DOHH2 (cell line): ENCODE results near the gene TMEM266.

Source experiments
- H3F3A ChIP-seq: fragments of 200-600 bp; sonication (generic), shearing (Covaris generic); 2 replicates; pipeline ENCODE4 v1.6.0; 2016; ENCODE audit warnings: antibody characterized with exemption, mild to moderate bottlenecking; ENCODE audit not compliant: control insufficient read depth, insufficient read depth
- H3K27ac ChIP-seq: fragments of 200-600 bp; sonication (generic); 2 replicates; pipeline ENCODE4 v1.5.1; 2014; ENCODE audit warnings: low read depth, mild to moderate bottlenecking, low read length, moderate library complexity
- H3K27me3 ChIP-seq: fragments of 200-600 bp; sonication (generic); 2 replicates; pipeline ENCODE4 v1.6.1; 2014; ENCODE audit warnings: mild to moderate bottlenecking, low read length, mixed read lengths; ENCODE audit not compliant: control insufficient read depth
- H3K36me3 ChIP-seq: fragments of 200-600 bp; sonication (generic); 2 replicates; pipeline ENCODE4 v1.6.1; 2014; ENCODE audit warnings: mild to moderate bottlenecking, low read length, moderate library complexity, mixed read lengths; ENCODE audit not compliant: control insufficient read depth
- H3K4me1 ChIP-seq: fragments of 200-600 bp; sonication (generic); 2 replicates; pipeline ENCODE4 v1.6.1; 2014; ENCODE audit warnings: mild to moderate bottlenecking, low read length, mixed read lengths; ENCODE audit not compliant: control insufficient read depth
- H3K4me2 ChIP-seq: fragments of 200-600 bp; sonication (generic); 2 replicates; pipeline ENCODE4 v1.6.0; 2014; ENCODE audit warnings: mild to moderate bottlenecking, low read length, moderate library complexity
- H3K4me3 ChIP-seq: fragments of 200-600 bp; sonication (generic); 2 replicates; pipeline ENCODE4 v1.5.1; 2014; ENCODE audit warnings: mild to moderate bottlenecking, low read length, mixed read lengths
- H3K79me2 ChIP-seq: fragments of 200-600 bp; sonication (generic); 2 replicates; pipeline ENCODE4 v1.6.1; 2014; ENCODE audit warnings: mild to moderate bottlenecking, low read length, mixed read lengths; ENCODE audit not compliant: control insufficient read depth
- H3K9me2 ChIP-seq: fragments of 200-600 bp; sonication (generic); replicated peaks from 2 replicates; pipeline ENCODE4 v1.6.1; 2014; ENCODE audit warnings: mild to moderate bottlenecking, low read length, mixed read lengths; ENCODE audit not compliant: control insufficient read depth
- H3K9me3 ChIP-seq: fragments of 200-600 bp; sonication (generic); 2 replicates; pipeline ENCODE4 v1.6.1; 2014; ENCODE audit warnings: antibody characterized with exemption, low read length, mixed read lengths; ENCODE audit not compliant: control insufficient read depth, insufficient read depth
- H4K20me1 ChIP-seq: fragments of 200-600 bp; sonication (generic); 2 replicates; pipeline ENCODE4 v1.6.0; 2014; ENCODE audit warnings: low read depth, mild to moderate bottlenecking, antibody characterized with exemption, low read length, moderate library complexity; ENCODE audit not compliant: control insufficient read depth, insufficient read depth
- EZH2phosphoT487 ChIP-seq: fragments of 200-600 bp; sonication (generic); IDR thresholded peaks from 2 replicates; pipeline ENCODE4 v1.6.1; 2017; ENCODE audit warnings: borderline replicate concordance, mild to moderate bottlenecking, antibody characterized with exemption, low read length, moderate library complexity, mixed read lengths
- TF ChIP-seq, protein P1 (sequence below): fragments of 200-600 bp; sonication (generic); IDR thresholded peaks from one replicate; pipeline ENCODE4 v1.5.1; 2014; ENCODE audit warnings: antibody characterized with exemption, mild to moderate bottlenecking, low read depth, low read length; ENCODE audit not compliant: poor library complexity, severe bottlenecking

Gene TMEM266

DNA sequence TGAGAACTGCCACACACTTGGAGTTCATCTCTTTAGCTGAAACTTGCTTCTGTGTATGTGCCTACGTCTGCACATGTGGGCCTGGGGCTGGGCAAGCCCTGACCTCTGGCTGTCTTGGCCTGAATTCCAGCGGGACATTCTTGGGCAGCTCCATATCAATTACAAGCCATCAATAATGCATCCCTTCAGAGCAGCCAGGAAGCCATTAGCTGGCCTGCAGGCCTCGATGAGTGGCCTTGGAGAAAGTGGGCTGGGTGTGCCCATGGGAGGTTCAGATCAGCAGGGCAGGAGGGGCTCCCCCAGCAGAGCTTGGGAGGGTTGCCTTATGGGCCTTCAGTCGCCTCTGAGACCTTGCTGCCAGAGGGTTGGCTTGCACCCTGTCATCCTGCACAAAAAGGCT lies 127.4 kb downstream of the TMEM266 start:
- Histone ChIP-seq H3K4me2 (no peak overlapping the region), H3K4me3 (no peak overlapping the region), H3K9me3 (no peaks in the 10 kb centered on the region), H4K20me1 (no peaks in the 10 kb centered on the region), H3K27me3 (peaks cover 12% of the 10 kb centered on the region), H3K27ac (no peak overlapping the region), H3K4me1 (peaks cover 11% of the 10 kb centered on the region), H3K79me2 (no peaks in the 10 kb centered on the region), H3F3A (no peaks in the 10 kb centered on the region), H3K9me2 (no peaks in the 10 kb centered on the region), H3K36me3 (no peaks in the 10 kb centered on the region)
- TF ChIP-seq, protein P1, sequence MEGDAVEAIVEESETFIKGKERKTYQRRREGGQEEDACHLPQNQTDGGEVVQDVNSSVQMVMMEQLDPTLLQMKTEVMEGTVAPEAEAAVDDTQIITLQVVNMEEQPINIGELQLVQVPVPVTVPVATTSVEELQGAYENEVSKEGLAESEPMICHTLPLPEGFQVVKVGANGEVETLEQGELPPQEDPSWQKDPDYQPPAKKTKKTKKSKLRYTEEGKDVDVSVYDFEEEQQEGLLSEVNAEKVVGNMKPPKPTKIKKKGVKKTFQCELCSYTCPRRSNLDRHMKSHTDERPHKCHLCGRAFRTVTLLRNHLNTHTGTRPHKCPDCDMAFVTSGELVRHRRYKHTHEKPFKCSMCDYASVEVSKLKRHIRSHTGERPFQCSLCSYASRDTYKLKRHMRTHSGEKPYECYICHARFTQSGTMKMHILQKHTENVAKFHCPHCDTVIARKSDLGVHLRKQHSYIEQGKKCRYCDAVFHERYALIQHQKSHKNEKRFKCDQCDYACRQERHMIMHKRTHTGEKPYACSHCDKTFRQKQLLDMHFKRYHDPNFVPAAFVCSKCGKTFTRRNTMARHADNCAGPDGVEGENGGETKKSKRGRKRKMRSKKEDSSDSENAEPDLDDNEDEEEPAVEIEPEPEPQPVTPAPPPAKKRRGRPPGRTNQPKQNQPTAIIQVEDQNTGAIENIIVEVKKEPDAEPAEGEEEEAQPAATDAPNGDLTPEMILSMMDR = no peak
- no peak for TF ChIP-seq EZH2phosphoT487

DNA sequence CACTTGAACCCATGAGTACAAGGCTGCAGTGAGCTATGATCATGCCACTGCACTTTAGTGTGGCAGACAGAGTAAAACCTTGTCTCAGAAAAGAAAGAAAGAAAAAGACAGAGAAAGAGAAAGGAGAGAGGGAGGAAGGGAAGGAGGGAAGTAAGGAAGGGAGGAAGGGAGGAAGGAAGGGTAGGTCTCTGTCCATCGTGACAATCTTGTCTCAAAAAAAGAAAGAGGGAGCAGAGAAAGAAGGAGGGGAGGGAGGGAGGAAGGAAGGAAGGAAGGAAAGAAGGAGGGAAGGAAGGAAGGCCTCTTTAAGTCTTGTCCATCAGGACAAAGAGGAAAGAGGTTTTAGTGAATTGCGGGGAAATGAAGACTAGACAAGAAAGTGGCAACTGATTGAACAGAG lies 129.3 kb downstream of the TMEM266 start:
- no peaks in the 10 kb centered on the region for H4K20me1 ChIP-seq
- peaks cover 11% of the 10 kb centered on the region for H3K4me1 ChIP-seq
- no peak overlapping the region for H3K27ac ChIP-seq

DNA sequence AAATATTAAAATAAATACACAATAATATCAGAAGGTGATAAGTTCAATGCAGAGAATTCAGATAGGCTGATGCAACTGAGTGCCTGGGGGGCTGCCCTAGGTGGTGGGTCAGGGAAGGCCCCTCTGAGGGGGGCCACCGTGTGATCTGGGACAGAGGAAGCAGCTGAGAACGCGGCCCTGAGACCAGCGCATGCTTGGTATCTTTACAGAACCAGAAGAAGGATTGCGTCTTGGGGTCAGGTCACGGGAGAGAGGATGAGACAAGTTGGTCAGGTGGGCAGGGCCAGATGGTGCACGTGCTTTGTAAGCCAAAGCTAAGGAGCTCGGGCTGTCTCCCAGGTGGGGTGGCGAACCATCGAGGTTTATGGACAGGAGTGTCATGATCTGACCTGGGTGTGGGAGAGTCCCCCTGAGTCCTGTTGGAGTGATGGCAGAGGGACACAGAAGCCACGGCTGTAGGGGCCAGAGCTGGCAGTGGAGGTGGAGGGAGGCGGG lies 130.3 kb downstream of the TMEM266 start:
- Histone ChIP-seq H3K9me2 (no peaks in the 10 kb centered on the region), H4K20me1 (no peaks in the 10 kb centered on the region), H3K27ac (no peak overlapping the region), H3F3A (no peaks in the 10 kb centered on the region), H3K27me3 (peaks cover 12% of the 10 kb centered on the region), H3K4me1 (peaks cover 11% of the 10 kb centered on the region), H3K4me2 (peak overlapping the region; percentile 27; the same call in 1 of the 2 replicates), H3K36me3 (no peaks in the 10 kb centered on the region), H3K79me2 (no peaks in the 10 kb centered on the region), H3K9me3 (no peaks in the 10 kb centered on the region), H3K4me3 (no peak overlapping the region)
- TF ChIP-seq, protein P1 = no peak
- no peak for TF ChIP-seq EZH2phosphoT487

More for the DNA sequence above, 129.3 kb downstream of the TMEM266 start:
- Histone ChIP-seq H3K36me3 (no peaks in the 10 kb centered on the region), H3K79me2 (no peaks in the 10 kb centered on the region), H3K4me2 (no peak overlapping the region), H3K27me3 (peaks cover 12% of the 10 kb centered on the region), H3F3A (no peaks in the 10 kb centered on the region), H3K4me3 (no peak overlapping the region), H3K9me2 (no peaks in the 10 kb centered on the region), H3K9me3 (no peaks in the 10 kb centered on the region)
- TF ChIP-seq EZH2phosphoT487 = no peak
- TF ChIP-seq, protein P1 = no peak
